Measurements from ENCODE around the gene DAZAP1. TPM values are rescaled to one million over a fixed set of nuclear protein-coding genes. Genes with fewer than 3 reads are reported as not detected.

DAZAP1 gene
- total RNA-seq, 8 experiments from 2014 or later, result 32.3 to 129 (median 46.7) TPM

- 85 to 100% (median 99%) methylated on average over 1 to 9 of the region's 37 CpGs; no CpG with 5 or more reads in 4 of the 10 experiments for WGBS, 10 experiments
- no peak for ATAC-seq (replicated peaks in 6 of 8)
- in situ Hi-C loops (cut with MboI; ENCODE audit: low pct_unique_long_range_greater_than_20kb in 2 of 9, low sequenced_read_pairs in 9 of 9, unreplicated experiment in 9 of 9), result no loop called here
- H3K27ac ChIP-seq, result no peak overlapping the region
- no peak overlapping the region for H3K4me3 ChIP-seq
- peaks cover 18 to 24% of the 10 kb centered on the region in 2 donors for H3K4me1 ChIP-seq (replicated peaks in 1 of 2)
Measured at GRCh38 chr19:1421218-1421957, 14.0 kb downstream of the DAZAP1 start.

GRCh38 chr19:1421958-1422305 is 14.5 kb downstream of the DAZAP1 start:
- in situ Hi-C loops (cut with MboI; ENCODE audit: low pct_unique_long_range_greater_than_20kb in 2 of 9, low sequenced_read_pairs in 9 of 9, unreplicated experiment in 9 of 9), result no loop called here
- 86 to 100% (median 88%) methylated on average over 3 to 13 of the region's 22 CpGs; no CpG with 5 or more reads in 7 of the 10 experiments for WGBS, 10 experiments
- Histone ChIP-seq H3K27ac (no peak overlapping the region), H3K4me3 (no peak overlapping the region), H3K4me1 (replicated peaks in 1 of 2) (peaks cover 13 to 20% of the 10 kb centered on the region in 2 donors)
- ATAC-seq (replicated peaks in 6 of 8), result no peak

- 52 to 90% (median 72%) methylated on average over 3 to 12 of the region's 16 CpGs for WGBS, 10 experiments
- no peak overlapping the region for H3K4me3 ChIP-seq
- H3K27ac ChIP-seq, result no peak overlapping the region
- ATAC-seq (replicated peaks in 6 of 8), result no peak
- peaks cover 13 to 16% of the 10 kb centered on the region in 2 donors for H3K4me1 ChIP-seq (replicated peaks in 1 of 2)
- in situ Hi-C loops (cut with MboI; ENCODE audit: low pct_unique_long_range_greater_than_20kb in 2 of 9, low sequenced_read_pairs in 9 of 9, unreplicated experiment in 9 of 9), result no loop called here
Measured at GRCh38 chr19:1422360-1422759, 15.0 kb downstream of the DAZAP1 start.

GRCh38 chr19:1422943-1423342 is 15.6 kb downstream of the DAZAP1 start:
- Histone ChIP-seq H3K27ac (no peak overlapping the region), H3K4me3 (no peak overlapping the region), H3K4me1 (replicated peaks in 1 of 2) (peaks cover 12 to 13% of the 10 kb centered on the region in 2 donors)
- no peak for ATAC-seq (replicated peaks in 6 of 8)
- in situ Hi-C loops (cut with MboI; ENCODE audit: low pct_unique_long_range_greater_than_20kb in 2 of 9, low sequenced_read_pairs in 9 of 9, unreplicated experiment in 9 of 9), result no loop called here
- WGBS, 10 experiments, result 81 to 100% (median 98%) methylated on average over 1 to 8 of the region's 24 CpGs; no CpG with 5 or more reads in 1 of the 10 experiments

GRCh38 chr19:1423436-1424191 is 16.2 kb downstream of the DAZAP1 start:
- Histone ChIP-seq H3K27ac (no peak overlapping the region), H3K4me3 (no peak overlapping the region), H3K4me1 (replicated peaks in 1 of 2) (peaks cover 12 to 13% of the 10 kb centered on the region in 2 donors)
- in situ Hi-C loops (cut with MboI; ENCODE audit: low pct_unique_long_range_greater_than_20kb in 2 of 9, low sequenced_read_pairs in 9 of 9, unreplicated experiment in 9 of 9), result no loop called here
- WGBS, 10 experiments, result 65 to 100% (median 94%) methylated on average over 1 to 11 of the region's 40 CpGs; no CpG with 5 or more reads in 1 of the 10 experiments
- peak in 2 of 8 experiments; percentile 17 for ATAC-seq (replicated peaks in 6 of 8)

- in situ Hi-C loops (cut with MboI; ENCODE audit: low pct_unique_long_range_greater_than_20kb in 2 of 9, low sequenced_read_pairs in 9 of 9, unreplicated experiment in 9 of 9), result no loop called here
- no peak overlapping the region for H3K4me3 ChIP-seq
- ATAC-seq (replicated peaks in 6 of 8), result peak in 4 of 8 experiments; percentile 7 to 37 (median 28)
- peaks cover 12 to 13% of the 10 kb centered on the region in 2 donors for H3K4me1 ChIP-seq (replicated peaks in 1 of 2)
- 83 to 94% (median 88%) methylated on average over 1 to 14 of the region's 42 CpGs; no CpG with 5 or more reads in 6 of the 10 experiments for WGBS, 10 experiments
- H3K27ac ChIP-seq, result peak overlapping the region; percentile 48 to 55
Measured at GRCh38 chr19:1424192-1424955, 17.0 kb downstream of the DAZAP1 start.

- 81 to 100% (median 87%) methylated on average over 3 to 30 of the region's 33 CpGs; no CpG with 5 or more reads in 1 of the 10 experiments for WGBS, 10 experiments
- ATAC-seq (replicated peaks in 6 of 8), result peak in 5 of 8 experiments; percentile 25 to 81 (median 64)
- Histone ChIP-seq H3K27ac (peak overlapping the region; percentile 48 to 55), H3K4me3 (no peak overlapping the region), H3K4me1 (replicated peaks in 1 of 2) (peaks cover 12 to 13% of the 10 kb centered on the region in 2 donors)
- in situ Hi-C loops (cut with MboI; ENCODE audit: low pct_unique_long_range_greater_than_20kb in 2 of 9, low sequenced_read_pairs in 9 of 9, unreplicated experiment in 9 of 9), result no loop called here
Measured at GRCh38 chr19:1425102-1425837, 17.9 kb downstream of the DAZAP1 start.

- Histone ChIP-seq H3K27ac (peak overlapping the region in 1 of 2 donors; percentile 55), H3K4me1 (replicated peaks in 1 of 2) (peaks cover 12 to 13% of the 10 kb centered on the region in 2 donors), H3K4me3 (no peak overlapping the region)
- no peak for ATAC-seq (replicated peaks in 6 of 8)
- in situ Hi-C loops (cut with MboI; ENCODE audit: low pct_unique_long_range_greater_than_20kb in 2 of 9, low sequenced_read_pairs in 9 of 9, unreplicated experiment in 9 of 9), result no loop called here
- 40 to 100% (median 92%) methylated on average over 1 to 6 of the region's 14 CpGs; no CpG with 5 or more reads in 5 of the 10 experiments for WGBS, 10 experiments
Measured at GRCh38 chr19:1425902-1426301, 18.5 kb downstream of the DAZAP1 start.

GRCh38 chr19:1426736-1427135 is 19.4 kb downstream of the DAZAP1 start:
- Histone ChIP-seq H3K4me1 (replicated peaks in 1 of 2) (peaks cover 12 to 13% of the 10 kb centered on the region in 2 donors), H3K27ac (no peak overlapping the region), H3K4me3 (no peak overlapping the region)
- WGBS, 10 experiments, result 80 to 100% (median 90%) methylated on average over 2 to 8 of the region's 9 CpGs; no CpG with 5 or more reads in 3 of the 10 experiments
- ATAC-seq (replicated peaks in 6 of 8), result no peak
- in situ Hi-C loops (cut with MboI; ENCODE audit: low pct_unique_long_range_greater_than_20kb in 2 of 9, low sequenced_read_pairs in 9 of 9, unreplicated experiment in 9 of 9), result no loop called here

- Histone ChIP-seq H3K4me1 (replicated peaks in 1 of 2) (peaks cover 12 to 13% of the 10 kb centered on the region in 2 donors), H3K4me3 (no peak overlapping the region), H3K27ac (no peak overlapping the region)
- 88 to 100% (median 92%) methylated on average over 1 to 21 of the region's 27 CpGs; no CpG with 5 or more reads in 3 of the 10 experiments for WGBS, 10 experiments
- in situ Hi-C loops (cut with MboI; ENCODE audit: low pct_unique_long_range_greater_than_20kb in 2 of 9, low sequenced_read_pairs in 9 of 9, unreplicated experiment in 9 of 9), result no loop called here
- ATAC-seq (replicated peaks in 6 of 8), result no peak
Measured at GRCh38 chr19:1427221-1427920, 20.0 kb downstream of the DAZAP1 start.

- no peak for ATAC-seq (replicated peaks in 6 of 8)
- 75 to 100% (median 94%) methylated on average over 1 to 15 of the region's 41 CpGs; no CpG with 5 or more reads in 3 of the 10 experiments for WGBS, 10 experiments
- peaks cover 12 to 13% of the 10 kb centered on the region in 2 donors for H3K4me1 ChIP-seq (replicated peaks in 1 of 2)
- H3K27ac ChIP-seq, result no peak overlapping the region
- in situ Hi-C loops (cut with MboI; ENCODE audit: low pct_unique_long_range_greater_than_20kb in 2 of 9, low sequenced_read_pairs in 9 of 9, unreplicated experiment in 9 of 9), result no loop called here
- no peak overlapping the region for H3K4me3 ChIP-seq
Measured at GRCh38 chr19:1428738-1429391, 21.5 kb downstream of the DAZAP1 start.
